HEK293 (cell line): Measurements from ENCODE around the gene AK9.

Experiments
- CTCF ChIA-PET: fragments of 350-600 bp; formaldehyde crosslinking; extraction: SDS; loops from one replicate; lab custom pipeline; 2021; ENCODE audit warnings: antibody characterized with exemption; lab: Yijun Ruan, JAX
- POLR2A ChIA-PET: fragments of 300-600 bp; formaldehyde crosslinking; extraction: SDS; loops from one replicate; lab custom pipeline; 2020; ENCODE audit warnings: antibody characterized with exemption, inconsistent platforms; lab: Yijun Ruan, JAX
- H3K27ac ChIP-seq: fragments of 200-500 bp; sonication (Bioruptor generic); 2 replicates; pipeline ENCODE4 v1.5.1; 2014; ENCODE audit warnings: low read depth, low read length, control low read depth, inconsistent platforms; ENCODE audit errors: extremely low read depth
- H3K36me3 ChIP-seq, 2 experiments: fragments of 200-500 bp in 1 of 2; sonication (Bioruptor generic) in 1 of 2; 1 replicate in 1 of 2; 2 replicates in 1 of 2; pipeline ENCODE4 v1.5.1; 2014 to 2017; ENCODE audit warnings: inconsistent platforms in 2 of 2, low read length in 2 of 2; ENCODE audit not compliant: control insufficient read depth in 2 of 2, insufficient read depth in 1 of 2
- H3K4me1 ChIP-seq: fragments of 200-500 bp; sonication (Bioruptor generic); 2 replicates; pipeline ENCODE4 v1.5.1; 2014; ENCODE audit warnings: mild to moderate bottlenecking, low read length, inconsistent platforms; ENCODE audit not compliant: control insufficient read depth, insufficient read depth
- H3K4me3 ChIP-seq: 2 replicates; pipeline ENCODE4 v1.5.1; 2011; ENCODE audit warnings: low read depth, mild to moderate bottlenecking, control low read depth, low read length, moderate library complexity
- H3K9me3 ChIP-seq: fragments of 200-500 bp; sonication (Bioruptor generic); 2 replicates; pipeline ENCODE4 v1.5.1; 2014; ENCODE audit warnings: low read depth, low read length, inconsistent platforms; ENCODE audit not compliant: control insufficient read depth, insufficient read depth
- BCL11B ChIP-seq: fragments of 450-650 bp; formaldehyde crosslinking; IDR thresholded peaks from 2 replicates; pipeline ENCODE4 v1.5.1; 2016; ENCODE audit warnings: low read depth, missing biosample characterization, missing genetic modification characterization
- FEZF1 ChIP-seq: fragments of 450-650 bp; formaldehyde crosslinking; IDR thresholded peaks from 2 replicates; pipeline ENCODE4 v1.5.1; 2016; ENCODE audit warnings: missing biosample characterization, missing genetic modification characterization
- KLF7 ChIP-seq: fragments of 450-650 bp; formaldehyde crosslinking; IDR thresholded peaks from 2 replicates; pipeline ENCODE4 v1.5.1; 2016; ENCODE audit warnings: missing biosample characterization, missing genetic modification characterization, borderline replicate concordance
- MEIS1 ChIP-seq: sonication (generic); formaldehyde crosslinking; IDR thresholded peaks from 2 replicates; pipeline ENCODE4 v1.8.1; 2022; ENCODE audit warnings: missing genetic modification reagents, mild to moderate bottlenecking, borderline replicate concordance
- WT1 ChIP-seq: fragments of 450-650 bp; formaldehyde crosslinking; IDR thresholded peaks from 2 replicates; pipeline ENCODE4 v1.5.1; 2016; ENCODE audit warnings: missing biosample characterization, missing genetic modification characterization
- ZBTB8A ChIP-seq: fragments of 450-650 bp; formaldehyde crosslinking; IDR thresholded peaks from 2 replicates; pipeline ENCODE4 v1.5.1; 2016; ENCODE audit warnings: missing biosample characterization, missing genetic modification characterization
- ZFP41 ChIP-seq: fragments of 450-650 bp; formaldehyde crosslinking; IDR thresholded peaks from 2 replicates; pipeline ENCODE4 v1.5.1; 2016; ENCODE audit warnings: missing biosample characterization, missing genetic modification characterization, borderline replicate concordance
- ZFP69B ChIP-seq: fragments of 450-650 bp; formaldehyde crosslinking; IDR thresholded peaks from 2 replicates; pipeline ENCODE4 v1.5.1; 2016; ENCODE audit warnings: missing biosample characterization, missing genetic modification characterization
- ZNF121 ChIP-seq: fragments of 450-650 bp; formaldehyde crosslinking; IDR thresholded peaks from 2 replicates; pipeline ENCODE4 v1.5.1; 2016; ENCODE audit warnings: missing biosample characterization, missing genetic modification characterization
- ZNF221 ChIP-seq: fragments of 450-650 bp; formaldehyde crosslinking; IDR thresholded peaks from 2 replicates; pipeline ENCODE4 v1.5.1; 2017; ENCODE audit warnings: missing biosample characterization, missing genetic modification characterization, borderline replicate concordance
- ZNF354C ChIP-seq: fragments of 450-650 bp; formaldehyde crosslinking; IDR thresholded peaks from 2 replicates; pipeline ENCODE4 v1.5.1; 2016; ENCODE audit warnings: missing biosample characterization, missing genetic modification characterization, low read depth, borderline replicate concordance
- ZNF37A ChIP-seq: fragments of 450-650 bp; IDR thresholded peaks from 2 replicates; pipeline ENCODE4 v1.5.1; 2018; ENCODE audit warnings: missing biosample characterization, missing genetic modification characterization
- ZNF394 ChIP-seq: fragments of 450-650 bp; formaldehyde crosslinking; IDR thresholded peaks from 2 replicates; pipeline ENCODE4 v1.5.1; 2016; ENCODE audit warnings: missing biosample characterization, missing genetic modification characterization, mild to moderate bottlenecking, moderate library complexity, borderline replicate concordance
- ZNF433 ChIP-seq: fragments of 450-650 bp; formaldehyde crosslinking; IDR thresholded peaks from 2 replicates; pipeline ENCODE4 v1.5.1; 2016; ENCODE audit warnings: missing biosample characterization, missing genetic modification characterization, low read depth
- ZNF473 ChIP-seq: fragments of 450-650 bp; formaldehyde crosslinking; IDR thresholded peaks from 2 replicates; pipeline ENCODE4 v1.5.1; 2017; ENCODE audit warnings: missing biosample characterization, missing genetic modification characterization
- ZNF549 ChIP-seq: fragments of 450-650 bp; IDR thresholded peaks from 2 replicates; pipeline ENCODE4 v1.5.1; 2018; ENCODE audit warnings: missing biosample characterization, missing genetic modification characterization, mild to moderate bottlenecking, inconsistent platforms, moderate library complexity
- ZNF560 ChIP-seq: fragments of 450-650 bp; formaldehyde crosslinking; IDR thresholded peaks from 2 replicates; pipeline ENCODE4 v1.5.1; 2017; ENCODE audit warnings: missing biosample characterization, missing genetic modification characterization, borderline replicate concordance
- ZNF571 ChIP-seq: fragments of 450-650 bp; formaldehyde crosslinking; IDR thresholded peaks from 2 replicates; pipeline ENCODE4 v1.5.0; 2017; ENCODE audit warnings: missing biosample characterization, missing genetic modification characterization
- ZNF658 ChIP-seq: fragments of 450-650 bp; formaldehyde crosslinking; IDR thresholded peaks from 2 replicates; pipeline ENCODE4; 2016; ENCODE audit warnings: missing biosample characterization, missing genetic modification characterization
- ZNF791 ChIP-seq: fragments of 450-650 bp; formaldehyde crosslinking; IDR thresholded peaks from 2 replicates; pipeline ENCODE4 v1.5.1; 2016; ENCODE audit warnings: missing biosample characterization, missing genetic modification characterization
- ZSCAN23 ChIP-seq: fragments of 450-650 bp; formaldehyde crosslinking; IDR thresholded peaks from 2 replicates; pipeline ENCODE4 v1.5.1; 2016; ENCODE audit warnings: missing biosample characterization, missing genetic modification characterization
- TF ChIP-seq, protein P1 (sequence below): fragments of 450-650 bp; formaldehyde crosslinking; IDR thresholded peaks from 2 replicates; pipeline ENCODE4 v1.5.1; 2016; ENCODE audit warnings: missing biosample characterization, missing genetic modification characterization, low read depth
- TF ChIP-seq, protein P2 (sequence below): fragments of 450-650 bp; formaldehyde crosslinking; conservative IDR thresholded peaks from 2 replicates; pipeline ENCODE4 v1.5.1; 2016; ENCODE audit warnings: low read depth, missing biosample characterization, missing genetic modification characterization
- TF ChIP-seq, protein P3 (sequence below): fragments of 450-650 bp; formaldehyde crosslinking; IDR thresholded peaks from 2 replicates; pipeline ENCODE4 v1.5.1; 2016; ENCODE audit warnings: missing biosample characterization, missing genetic modification characterization
- TF ChIP-seq, protein P4 (sequence below): fragments of 450-650 bp; formaldehyde crosslinking; IDR thresholded peaks from 2 replicates; pipeline ENCODE4 v1.5.1; 2016; ENCODE audit warnings: missing biosample characterization, missing genetic modification characterization

AK9 gene

DNA sequence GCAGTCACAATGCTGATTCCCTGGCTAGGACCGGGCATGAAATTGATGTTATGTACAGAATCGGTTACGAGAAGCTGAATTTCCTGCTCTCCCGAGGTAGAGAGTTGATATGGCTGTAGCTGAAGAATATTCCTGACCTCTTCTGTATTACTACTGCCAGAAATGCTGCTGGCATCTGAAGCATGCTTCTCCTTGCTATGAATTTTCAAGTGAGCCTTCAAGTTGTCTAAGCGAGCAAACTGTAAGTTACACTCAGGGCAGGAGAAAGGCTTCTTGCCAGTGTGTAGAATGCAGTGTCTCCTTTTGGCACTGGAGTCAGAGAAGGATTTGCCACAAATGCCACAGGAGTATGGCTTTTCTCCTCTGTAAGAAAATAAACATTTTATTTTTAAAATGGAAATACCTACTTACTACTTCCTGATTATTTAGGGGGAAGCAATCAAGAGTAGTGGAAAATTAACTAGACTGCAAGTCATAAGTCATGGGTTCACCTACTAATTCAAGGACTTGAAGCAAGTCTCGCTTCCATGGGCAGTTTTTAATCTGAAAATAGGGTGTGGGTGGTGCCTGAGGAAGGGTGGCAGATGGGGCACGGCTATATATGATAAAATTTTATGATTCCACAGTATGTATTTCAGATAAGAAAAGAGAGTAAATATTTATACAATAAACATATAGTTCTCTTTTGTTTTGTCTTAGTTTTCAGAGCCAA, 224.6 kb downstream of the AK9 start:
- H3K36me3 ChIP-seq: peaks cover 49 to 99% of the 10 kb centered on the region in 2 experiments
- ChIA-PET CTCF (no interaction called here), POLR2A (interaction anchor here (1.0 kb wide), 1 partner anchor 16 kb away, joined by 3 read pairs; no protein-coding TSS in a partner anchor)
- H3K27ac ChIP-seq: no peak overlapping the region
- no peak overlapping the region for H3K4me3 ChIP-seq
- H3K4me1 ChIP-seq: no peaks in the 10 kb centered on the region
- TF ChIP-seq, protein P1, sequence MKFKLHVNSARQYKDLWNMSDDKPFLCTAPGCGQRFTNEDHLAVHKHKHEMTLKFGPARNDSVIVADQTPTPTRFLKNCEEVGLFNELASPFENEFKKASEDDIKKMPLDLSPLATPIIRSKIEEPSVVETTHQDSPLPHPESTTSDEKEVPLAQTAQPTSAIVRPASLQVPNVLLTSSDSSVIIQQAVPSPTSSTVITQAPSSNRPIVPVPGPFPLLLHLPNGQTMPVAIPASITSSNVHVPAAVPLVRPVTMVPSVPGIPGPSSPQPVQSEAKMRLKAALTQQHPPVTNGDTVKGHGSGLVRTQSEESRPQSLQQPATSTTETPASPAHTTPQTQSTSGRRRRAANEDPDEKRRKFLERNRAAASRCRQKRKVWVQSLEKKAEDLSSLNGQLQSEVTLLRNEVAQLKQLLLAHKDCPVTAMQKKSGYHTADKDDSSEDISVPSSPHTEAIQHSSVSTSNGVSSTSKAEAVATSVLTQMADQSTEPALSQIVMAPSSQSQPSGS (tag by site-specific recombination): no peak
- TF ChIP-seq ZNF433 (tag by site-specific recombination) (no peak), ZNF560 (tag by site-specific recombination) (no peak), ZFP41 (no peak), ZNF121 (tag by site-specific recombination) (no peak), ZNF658 (tag by site-specific recombination) (no peak), ZNF571 (tag by site-specific recombination) (no peak), ZNF473 (tag by site-specific recombination) (no peak), FEZF1 (tag by site-specific recombination) (no peak), ZBTB8A (no peak), ZNF791 (tag by site-specific recombination) (no peak), ZNF221 (tag by site-specific recombination) (no peak), ZNF549 (tag by site-specific recombination) (no peak), ZNF37A (no peak)
- H3K9me3 ChIP-seq: no peaks in the 10 kb centered on the region

DNA sequence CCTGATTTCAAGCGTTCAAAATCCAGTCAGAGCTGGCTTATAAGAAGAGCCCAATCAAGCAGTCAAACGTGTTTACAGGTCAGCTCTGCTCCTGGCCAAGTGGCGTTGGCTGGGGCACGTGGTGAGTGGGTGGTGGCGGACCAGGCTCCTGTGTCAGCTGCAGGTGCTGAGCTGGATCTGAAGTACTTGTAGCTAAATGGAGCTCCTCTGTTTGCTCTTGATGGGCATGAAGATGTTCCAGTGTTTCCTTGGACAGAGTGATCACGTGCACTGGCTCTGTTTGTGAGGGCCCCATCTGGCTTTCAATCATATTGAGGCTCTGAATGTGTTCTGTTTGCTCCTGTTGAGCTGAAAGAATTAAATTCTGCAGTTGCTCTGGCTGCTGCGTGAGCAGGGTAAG, 225.2 kb downstream of the AK9 start:
- Histone ChIP-seq H3K27ac (no peak overlapping the region), H3K4me3 (no peak overlapping the region), H3K9me3 (no peaks in the 10 kb centered on the region), H3K36me3 (peaks cover 48 to 97% of the 10 kb centered on the region in 2 experiments), H3K4me1 (no peaks in the 10 kb centered on the region)
- TF ChIP-seq ZNF473 (tag by site-specific recombination) (no peak), ZNF394 (tag by site-specific recombination) (no peak), WT1 (tag by site-specific recombination) (no peak), KLF7 (tag by site-specific recombination) (no peak), BCL11B (tag by site-specific recombination) (no peak), ZSCAN23 (no peak), MEIS1 (no peak), ZNF354C (tag by site-specific recombination) (no peak), ZFP69B (no peak)
- TF ChIP-seq, protein P2, sequence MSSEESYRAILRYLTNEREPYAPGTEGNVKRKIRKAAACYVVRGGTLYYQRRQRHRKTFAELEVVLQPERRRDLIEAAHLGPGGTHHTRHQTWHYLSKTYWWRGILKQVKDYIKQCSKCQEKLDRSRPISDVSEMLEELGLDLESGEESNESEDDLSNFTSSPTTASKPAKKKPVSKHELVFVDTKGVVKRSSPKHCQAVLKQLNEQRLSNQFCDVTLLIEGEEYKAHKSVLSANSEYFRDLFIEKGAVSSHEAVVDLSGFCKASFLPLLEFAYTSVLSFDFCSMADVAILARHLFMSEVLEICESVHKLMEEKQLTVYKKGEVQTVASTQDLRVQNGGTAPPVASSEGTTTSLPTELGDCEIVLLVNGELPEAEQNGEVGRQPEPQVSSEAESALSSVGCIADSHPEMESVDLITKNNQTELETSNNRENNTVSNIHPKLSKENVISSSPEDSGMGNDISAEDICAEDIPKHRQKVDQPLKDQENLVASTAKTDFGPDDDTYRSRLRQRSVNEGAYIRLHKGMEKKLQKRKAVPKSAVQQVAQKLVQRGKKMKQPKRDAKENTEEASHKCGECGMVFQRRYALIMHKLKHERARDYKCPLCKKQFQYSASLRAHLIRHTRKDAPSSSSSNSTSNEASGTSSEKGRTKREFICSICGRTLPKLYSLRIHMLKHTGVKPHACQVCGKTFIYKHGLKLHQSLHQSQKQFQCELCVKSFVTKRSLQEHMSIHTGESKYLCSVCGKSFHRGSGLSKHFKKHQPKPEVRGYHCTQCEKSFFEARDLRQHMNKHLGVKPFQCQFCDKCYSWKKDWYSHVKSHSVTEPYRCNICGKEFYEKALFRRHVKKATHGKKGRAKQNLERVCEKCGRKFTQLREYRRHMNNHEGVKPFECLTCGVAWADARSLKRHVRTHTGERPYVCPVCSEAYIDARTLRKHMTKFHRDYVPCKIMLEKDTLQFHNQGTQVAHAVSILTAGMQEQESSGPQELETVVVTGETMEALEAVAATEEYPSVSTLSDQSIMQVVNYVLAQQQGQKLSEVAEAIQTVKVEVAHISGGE (tag by site-specific recombination): no peak
- TF ChIP-seq, protein P3, sequence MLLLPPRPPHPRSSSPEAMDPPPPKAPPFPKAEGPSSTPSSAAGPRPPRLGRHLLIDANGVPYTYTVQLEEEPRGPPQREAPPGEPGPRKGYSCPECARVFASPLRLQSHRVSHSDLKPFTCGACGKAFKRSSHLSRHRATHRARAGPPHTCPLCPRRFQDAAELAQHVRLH (tag by site-specific recombination): no peak
- TF ChIP-seq, protein P4, sequence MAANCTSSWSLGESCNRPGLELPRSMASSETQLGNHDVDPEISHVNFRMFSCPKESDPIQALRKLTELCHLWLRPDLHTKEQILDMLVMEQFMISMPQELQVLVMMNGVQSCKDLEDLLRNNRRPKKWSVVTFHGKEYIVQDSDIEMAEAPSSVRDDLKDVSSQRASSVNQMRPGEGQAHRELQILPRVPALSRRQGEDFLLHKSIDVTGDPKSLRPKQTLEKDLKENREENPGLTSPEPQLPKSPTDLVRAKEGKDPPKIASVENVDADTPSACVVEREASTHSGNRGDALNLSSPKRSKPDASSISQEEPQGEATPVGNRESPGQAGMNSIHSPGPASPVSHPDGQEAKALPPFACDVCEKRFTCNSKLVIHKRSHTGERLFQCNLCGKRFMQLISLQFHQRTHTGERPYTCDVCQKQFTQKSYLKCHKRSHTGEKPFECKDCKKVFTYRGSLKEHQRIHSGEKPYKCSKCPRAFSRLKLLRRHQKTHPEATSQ (tag by site-specific recombination): no peak
- ChIA-PET CTCF (no interaction called here), POLR2A (interaction anchor here (1.0 kb wide), 1 partner anchor 16 kb away, joined by 3 read pairs; no protein-coding TSS in a partner anchor)
